NCI-H774 (cell line): ENCODE results near the gene KLHL29.

Experiments
- DNase-seq: peaks from one replicate; lab custom pipeline; 2025; lab: John Stamatoyannopoulos, UW

The KLHL29 gene

DNA sequence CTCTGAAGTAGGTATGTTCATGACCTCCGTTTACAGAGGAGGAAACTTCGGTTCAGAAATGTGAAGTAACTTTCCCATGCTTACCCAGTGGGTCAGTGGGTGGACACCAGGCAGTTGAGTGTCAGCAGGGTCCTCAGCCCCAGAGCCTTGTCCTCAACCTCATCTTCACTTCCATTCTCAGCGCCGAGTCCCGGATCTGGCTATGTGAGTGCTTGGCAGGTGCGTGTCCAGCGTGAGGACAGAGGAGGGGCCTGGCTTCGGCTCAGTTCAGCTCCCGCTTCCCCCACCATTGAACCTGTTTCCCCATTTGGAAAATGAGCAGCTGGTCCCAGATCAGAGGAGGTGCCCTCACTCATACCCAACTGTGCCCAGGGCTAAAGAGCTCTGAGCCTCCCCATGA lies 274.3 kb downstream of the KLHL29 start:
- no peak for DNase-seq

DNA sequence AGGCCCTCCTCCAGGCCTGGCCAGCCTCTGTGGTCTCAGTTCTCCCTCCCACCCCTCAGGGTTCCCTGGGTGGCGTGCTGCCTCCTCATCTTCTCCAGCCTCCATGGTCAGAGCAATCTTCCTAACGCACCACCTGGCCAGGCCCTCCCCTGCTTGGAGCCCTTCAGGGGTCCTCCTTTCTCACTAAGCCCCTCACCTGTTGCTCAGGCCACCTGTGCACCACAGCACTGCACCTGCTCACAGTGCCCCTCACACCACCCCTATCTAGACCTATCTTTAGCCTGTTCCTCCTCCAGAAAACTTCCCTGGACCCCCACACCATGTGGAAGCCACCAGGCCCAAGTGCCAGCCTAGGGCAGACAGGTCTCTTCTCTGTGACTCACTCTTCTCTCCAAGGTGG lies 274.8 kb downstream of the KLHL29 start:
- DNase-seq: no peak

DNA sequence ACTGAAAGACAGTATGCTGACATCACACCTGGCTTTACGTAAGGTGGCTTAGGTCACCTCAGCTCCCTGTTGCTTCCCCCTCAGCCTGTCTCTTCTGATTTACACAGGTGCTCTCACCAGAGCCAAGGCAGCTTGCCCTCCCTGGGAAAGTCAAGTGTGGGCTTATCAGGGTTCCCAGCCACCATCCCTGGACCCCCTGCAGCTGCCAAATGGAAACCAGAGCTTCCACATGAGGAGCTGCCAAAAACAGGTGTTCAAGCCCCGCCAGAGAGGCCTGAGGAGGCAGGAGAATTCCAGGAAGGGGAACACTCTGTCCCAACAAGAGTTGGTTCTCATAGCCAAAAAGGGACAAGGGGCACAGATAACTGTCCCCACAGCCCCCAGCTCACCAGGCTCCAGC lies 275.3 kb downstream of the KLHL29 start:
- DNase-seq: no peak

DNA sequence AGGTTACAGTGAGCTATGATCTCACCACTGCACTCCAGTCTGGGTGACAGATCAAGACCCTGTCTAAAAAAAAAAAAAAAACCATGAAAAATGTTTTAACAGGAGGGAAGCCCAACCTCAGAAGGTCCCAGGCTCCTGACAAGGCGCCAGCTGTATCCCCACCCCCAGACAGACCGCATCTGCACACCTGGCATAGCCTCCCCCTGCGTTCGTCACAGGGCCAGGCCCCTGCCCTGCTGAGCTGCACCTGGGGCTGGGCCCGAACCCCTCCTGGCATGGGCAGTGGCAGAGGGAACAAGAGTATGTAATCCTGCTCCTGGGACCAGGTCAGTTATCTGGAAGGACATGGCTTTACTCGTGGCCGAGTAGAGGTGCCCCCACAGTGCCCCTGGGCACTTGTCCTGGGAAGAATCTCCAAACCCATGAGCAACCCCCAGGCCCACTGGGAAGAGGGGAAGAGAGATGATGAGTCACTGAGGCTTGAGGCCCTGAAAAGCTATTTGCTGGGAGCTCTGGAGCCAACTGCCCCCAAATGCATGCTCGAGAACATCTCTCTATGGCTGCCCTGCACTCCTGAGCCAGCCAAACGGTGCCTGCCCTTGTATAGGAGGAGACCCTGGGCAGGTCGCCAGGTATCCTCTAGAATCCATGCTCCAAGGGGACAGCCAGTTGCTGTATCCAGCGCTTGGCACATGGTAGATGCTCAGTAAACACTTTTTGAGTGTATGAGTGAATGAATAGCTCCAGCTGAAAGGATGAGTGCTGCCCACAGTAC lies 276.5 kb downstream of the KLHL29 start:
- no peak for DNase-seq

DNA sequence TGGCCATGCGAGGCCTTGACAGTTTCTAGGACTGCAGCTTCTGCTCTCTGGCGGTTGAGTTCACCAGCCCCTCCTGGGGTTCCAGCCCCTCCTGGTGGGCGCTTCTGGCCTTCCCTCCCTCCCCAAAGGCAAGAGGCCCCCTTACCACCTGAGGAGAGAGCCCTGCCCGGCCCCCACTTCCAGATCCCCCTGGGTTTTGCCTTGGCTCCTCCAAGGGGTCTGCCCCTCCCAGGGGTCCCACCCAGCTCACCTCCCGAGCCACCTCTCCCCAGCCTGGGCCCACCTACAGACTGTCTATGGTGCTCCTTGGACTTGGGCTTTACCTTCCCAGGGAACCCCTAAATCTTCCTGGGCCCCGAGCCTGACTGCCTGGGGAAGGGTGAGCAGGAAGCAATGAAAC lies 277.5 kb downstream of the KLHL29 start:
- DNase-seq: no peak

DNA sequence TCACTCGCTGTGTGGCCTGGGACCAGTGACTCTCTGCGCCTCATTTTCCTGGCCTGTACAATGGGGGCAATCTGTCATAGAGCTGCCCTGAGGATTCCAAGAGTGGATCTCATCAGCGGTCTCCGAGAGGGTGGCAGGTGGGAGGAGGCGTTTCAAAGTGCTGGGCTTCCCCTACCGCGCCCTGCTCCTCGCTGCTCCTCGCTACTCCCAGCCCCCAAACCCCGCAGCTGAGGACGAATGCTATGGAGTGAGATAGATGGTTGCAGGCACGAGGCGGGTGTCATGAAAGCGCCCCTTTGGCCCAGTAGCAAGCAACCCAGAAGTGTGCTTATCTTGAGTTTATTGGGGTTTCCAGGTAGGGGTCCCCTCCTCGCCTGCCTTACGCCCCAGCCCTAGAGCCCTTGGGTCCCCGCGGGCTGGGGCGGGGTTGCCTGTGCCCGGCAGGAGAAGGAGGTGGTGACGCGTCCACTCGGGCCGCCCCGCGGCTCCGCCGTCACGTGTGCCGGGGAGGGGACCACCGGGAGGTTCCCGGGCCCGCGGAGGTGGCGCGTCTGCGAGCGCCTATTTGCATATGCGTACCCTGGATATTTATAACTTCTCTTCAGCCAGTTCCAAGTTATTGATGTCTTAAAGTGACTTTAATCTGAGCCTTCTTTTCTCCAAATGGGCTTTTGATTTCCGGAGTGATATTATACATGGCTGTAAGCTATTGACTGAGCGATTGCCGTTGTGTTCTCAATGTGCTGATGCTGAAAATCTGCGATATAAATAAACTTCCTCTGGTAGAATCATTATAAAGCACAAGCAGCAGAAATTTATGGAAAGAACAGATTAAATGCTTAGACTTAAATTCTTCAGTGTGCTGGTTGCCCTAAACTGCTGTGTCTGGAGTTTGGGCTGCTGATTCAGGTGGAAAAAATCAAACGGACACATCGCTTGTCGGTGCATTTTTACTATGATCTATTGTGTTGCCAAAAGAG lies 278.3 kb downstream of the KLHL29 start:
- no peak for DNase-seq

DNA sequence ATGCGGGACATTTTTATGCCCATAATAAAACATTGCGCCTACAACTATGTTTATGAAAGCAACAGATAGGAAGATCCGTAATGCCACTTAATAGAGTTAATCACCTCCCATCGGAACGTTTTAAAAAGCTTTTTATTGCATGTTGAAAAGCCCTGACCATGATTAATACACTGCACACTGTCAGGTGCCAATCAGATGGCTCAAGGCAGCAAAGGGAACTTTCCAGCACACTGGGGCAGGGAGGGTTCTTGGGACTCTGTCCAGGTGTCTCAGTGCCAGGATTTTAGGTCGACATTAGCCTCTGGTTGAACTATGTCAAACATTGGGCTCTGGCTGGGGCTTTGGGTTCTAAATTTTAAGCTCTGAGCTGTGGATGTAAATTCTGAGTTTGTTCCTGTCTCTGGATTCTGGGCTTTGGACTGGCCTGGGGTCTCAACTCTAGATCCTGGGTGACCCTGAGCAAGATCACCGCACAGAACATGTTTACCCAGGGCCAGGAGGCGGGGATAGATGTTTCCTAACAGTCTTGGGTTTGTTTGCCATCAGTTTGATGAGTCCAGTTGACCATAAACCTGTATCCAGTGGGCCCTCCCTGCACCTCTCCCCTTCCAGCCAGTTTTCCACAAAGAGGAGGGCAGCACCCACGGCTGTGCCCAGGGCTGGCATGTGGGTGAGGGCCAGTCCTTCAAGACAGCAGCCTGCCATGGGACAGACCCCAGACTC lies 279.2 kb downstream of the KLHL29 start:
- no peak for DNase-seq

DNA sequence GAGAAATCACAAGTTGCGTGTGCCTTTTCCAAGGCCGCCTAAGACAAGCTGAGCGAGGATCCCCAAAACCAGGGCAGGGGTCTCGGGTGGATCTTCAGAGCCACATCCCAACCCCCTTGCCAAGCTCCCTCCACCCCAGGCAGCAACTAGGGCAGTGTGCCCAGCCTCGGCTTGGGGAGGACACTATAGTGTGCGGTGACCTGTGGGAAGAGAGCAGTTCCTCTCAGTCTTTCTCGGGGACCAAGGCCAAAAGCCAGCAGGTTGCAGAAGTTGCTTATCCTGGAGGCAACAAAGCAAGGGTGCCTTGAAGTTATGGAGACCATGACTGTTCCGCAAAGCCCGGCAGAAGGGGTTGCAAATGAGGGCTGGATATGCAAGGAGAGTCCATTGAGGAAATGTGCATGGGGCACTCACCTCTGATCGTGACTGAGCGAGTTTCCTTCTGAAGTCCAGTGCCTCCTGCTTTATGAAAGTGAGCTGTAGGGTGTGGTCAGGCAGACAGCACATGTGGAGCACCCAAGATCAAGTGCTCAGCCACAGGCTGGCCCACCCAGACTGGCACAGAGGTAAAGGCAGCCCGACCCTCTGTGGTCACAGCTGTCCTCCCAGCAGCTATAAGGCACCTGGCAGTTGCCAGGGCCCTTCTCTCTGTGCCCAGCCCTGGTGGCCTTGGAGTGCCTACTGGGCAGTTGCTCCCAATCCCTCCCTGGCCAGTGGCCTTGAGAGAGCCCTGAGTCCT lies 281.4 kb downstream of the KLHL29 start:
- no peak for DNase-seq

DNA sequence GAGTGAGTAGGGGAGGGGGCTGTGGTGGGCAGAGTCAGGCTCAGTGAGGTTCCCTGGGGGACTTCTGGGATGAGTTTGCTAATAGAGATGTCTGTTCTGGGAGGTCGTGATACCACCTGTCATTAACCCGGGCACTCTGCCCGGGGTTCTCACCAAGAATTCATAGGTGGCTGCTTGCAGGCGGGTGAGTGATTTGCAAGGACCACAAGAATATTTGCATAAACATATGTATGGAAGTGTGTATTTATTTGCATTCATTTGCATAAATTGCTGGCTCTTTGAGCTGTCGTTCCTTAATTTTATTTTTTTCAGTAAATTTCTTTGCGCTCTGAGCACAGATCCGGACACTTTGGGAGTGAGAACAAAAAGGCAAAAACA lies 282.0 kb downstream of the KLHL29 start:
- no peak for DNase-seq

DNA sequence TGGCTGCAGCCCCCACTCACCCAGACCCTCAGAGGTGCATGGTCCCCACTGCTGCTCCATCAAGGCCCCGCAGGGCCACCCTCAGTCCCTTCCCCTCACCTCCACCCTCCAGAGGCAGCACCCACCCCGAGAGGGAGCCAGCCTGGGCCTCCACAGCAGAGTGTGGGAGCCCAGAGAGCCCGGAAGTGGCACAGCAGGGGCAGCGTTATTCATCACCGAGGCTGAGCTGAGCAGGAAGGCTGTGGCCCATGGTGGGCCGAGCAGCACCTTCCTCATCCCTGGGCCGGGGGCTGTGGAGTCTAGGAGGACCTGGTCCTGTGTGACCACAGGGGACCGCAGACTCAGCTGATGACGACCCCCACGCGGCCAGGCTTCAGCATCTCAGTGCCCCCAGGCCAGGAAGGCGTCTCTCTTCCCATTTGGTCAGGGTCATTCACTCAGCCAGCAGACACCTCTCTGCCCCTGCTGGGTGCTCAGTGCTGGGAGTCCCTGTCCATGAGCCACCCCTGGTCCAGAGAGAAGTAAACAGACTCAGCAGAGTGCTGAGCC lies 283.9 kb downstream of the KLHL29 start:
- DNase-seq: no peak

DNA sequence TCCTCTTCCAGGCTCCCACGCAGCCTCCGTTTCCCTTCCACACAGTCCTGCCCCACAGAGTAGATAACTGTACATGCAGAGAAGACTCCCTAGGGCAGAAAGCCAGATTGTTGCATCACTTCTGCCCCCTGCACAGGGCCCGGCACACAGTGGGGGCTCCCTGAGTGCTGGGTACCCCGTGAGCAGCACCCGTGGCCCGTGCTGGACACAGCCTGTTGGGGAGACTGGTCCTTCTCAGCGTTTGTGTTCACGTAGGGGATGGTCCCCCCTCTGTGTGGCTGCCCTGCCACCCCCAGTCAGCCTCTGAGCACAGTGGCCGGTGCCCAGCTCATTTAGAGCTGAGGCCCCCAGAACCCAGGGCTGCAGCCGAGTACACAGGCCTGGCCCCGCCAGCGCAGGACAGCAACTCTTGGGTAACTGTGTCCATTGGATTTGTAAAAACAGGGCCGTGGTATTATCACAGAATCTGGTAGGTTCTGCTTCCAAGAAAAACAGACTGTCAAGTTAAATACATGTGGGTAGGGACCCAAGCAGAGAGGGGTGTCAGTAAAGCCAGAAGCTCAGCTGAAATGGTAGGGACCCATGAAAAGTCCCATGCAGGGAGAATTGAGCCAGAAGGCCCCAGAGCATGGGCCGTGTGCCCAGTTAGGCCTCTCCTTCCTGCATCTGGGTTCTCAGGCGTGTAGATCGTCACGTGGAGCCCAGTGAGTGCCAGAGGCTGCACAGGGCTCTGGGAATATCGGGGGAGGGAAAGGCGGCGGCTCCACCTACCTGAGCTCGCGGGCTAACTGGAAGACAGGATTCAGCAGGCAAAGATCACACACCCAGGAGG lies 284.6 kb downstream of the KLHL29 start:
- DNase-seq: no peak

DNA sequence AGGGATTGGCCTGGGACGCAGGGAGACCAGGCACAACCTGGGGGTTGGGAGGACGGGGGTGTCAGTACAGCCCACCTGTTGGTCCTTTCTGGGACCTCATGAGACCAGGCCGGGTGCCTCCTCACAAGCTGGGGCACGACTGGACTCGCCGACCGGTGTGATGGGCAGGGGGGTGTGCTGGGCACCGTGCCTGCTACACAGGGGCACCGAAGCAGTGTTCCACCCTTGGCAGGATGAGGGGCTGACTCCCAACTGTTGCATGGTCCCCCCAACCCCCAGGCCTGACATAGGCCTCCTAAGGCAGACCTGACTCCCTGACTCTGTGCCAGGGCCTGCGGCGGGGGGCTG lies 285.2 kb downstream of the KLHL29 start:
- no peak for DNase-seq

DNA sequence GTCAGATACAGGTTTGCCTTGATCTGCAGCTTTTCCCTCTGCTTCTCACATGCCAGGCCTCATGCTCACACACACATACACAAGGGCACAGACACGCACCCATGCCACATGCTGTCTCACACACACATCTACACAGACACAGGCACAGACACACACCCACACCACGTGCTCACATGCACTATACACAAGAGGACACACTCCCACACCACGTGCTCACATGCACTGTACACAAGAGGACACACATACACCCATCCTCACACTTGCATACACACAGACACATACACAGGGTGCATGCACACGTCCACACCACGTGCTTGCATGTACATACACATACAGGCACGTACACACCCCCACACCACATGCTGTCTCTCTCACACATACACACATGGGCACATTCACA lies 288.1 kb downstream of the KLHL29 start:
- DNase-seq: no peak

DNA sequence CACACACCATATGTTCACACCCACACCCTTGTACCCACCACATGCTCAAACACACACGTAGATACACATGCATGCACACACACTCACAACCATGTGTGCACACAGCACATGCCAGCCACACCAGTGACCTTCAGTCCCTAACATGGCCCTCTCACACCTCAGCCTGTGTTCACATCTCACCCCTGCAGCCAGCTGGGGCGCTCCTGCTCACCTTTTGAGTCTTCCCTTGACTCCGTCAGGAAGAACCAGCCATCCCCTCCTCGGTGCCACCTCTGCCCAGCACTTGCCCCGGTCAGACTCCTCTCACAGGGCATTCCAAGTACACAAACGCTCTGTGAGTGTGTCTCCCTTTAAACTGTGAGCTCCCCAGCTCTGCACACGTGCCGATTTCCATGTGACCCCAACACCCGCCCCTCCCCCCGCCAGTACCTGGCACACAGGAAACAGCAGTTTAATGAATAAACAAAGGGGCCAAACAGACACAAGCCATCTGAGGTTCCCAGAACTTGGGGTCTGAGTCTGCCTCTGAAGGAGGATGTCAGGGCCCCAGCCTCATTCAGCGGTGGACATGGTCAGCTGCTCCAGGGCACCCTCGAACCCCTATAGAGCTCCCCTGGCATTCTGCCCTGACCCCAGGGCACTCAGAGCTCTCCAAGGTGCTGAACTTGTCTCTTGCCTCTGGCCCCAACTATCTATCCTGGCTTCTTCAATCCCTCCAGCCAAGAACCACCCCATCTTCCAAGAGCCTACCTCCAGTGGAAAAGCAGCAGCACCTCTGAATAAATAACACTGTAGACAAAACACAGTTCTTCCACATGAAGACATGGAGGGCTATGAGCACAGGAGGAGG lies 289.1 kb downstream of the KLHL29 start:
- no peak for DNase-seq

DNA sequence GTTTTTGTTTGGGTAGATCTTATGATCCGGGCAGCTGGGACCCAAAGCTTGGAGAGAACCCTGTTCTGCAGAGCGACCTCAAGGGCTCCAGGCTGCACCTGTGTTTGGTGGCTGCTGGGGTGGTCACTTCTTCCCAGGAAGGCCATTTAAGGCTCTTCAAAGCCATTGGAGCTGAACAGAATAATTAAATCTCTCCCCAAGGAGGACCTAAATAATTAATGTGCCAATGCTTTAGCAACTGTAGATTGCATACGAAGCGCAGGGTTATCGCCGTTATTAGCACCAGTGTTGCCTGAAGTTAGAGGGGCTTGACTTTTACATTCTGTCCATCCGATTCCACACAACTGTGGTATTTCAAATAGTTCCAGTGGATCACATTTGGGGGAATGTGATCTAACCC lies 290.5 kb downstream of the KLHL29 start:
- no peak for DNase-seq

DNA sequence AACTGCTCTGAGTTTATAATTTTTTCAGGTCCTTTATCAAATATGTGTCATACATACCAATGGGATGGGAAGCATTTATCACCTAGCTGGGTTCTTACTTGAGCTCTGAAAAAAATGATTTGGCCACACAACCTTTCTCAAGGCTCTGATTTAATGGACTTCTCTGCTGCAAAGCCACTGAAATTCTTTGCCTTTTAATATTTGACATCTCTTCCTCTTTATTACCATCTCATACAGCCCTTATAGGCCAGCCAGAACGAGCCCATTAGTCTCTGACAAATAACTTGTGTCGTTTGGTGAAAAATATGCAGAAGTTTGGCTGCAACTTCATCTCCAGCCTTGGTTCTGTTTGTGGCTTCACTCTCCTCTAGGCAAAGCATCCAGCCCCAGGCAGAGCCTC lies 292.9 kb downstream of the KLHL29 start:
- no peak for DNase-seq

DNA sequence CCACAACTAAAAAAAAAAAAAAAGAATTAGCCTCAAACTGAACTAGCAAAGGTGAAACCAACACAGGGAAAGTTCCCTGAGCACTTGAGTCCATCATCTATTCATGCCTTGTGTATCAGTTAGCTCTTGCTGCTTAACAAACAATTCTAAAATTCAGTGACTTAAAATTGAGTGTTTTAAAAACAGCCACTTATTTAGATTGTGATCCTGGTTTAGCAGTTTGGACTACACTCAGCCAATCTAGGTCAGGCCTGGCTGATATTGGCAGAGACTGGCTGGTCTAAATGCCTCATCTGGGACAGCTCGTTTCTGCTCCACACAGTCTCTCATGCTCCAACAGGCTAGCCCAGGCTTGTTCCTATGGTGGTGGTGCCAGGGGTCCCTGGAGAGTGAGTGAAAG lies 294.1 kb downstream of the KLHL29 start:
- DNase-seq: no peak

DNA sequence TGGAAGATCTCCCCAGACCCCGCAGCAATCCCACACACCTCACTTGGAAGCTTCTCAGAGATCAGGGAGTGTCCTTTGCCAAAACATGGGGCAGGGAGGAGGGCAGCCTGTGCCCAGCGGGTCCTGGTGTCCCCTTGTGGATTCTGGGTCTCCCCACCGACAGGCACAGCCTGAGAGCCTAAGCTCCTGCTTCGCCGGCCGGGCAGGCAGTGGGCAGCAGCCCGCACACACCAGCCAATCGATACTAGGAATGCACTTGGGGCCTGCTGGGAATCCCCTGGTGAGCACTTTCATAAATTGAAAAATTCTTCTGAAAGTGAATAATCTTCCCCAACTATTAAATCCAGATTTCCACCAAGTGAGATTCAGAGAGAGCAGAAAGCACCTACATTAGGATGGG lies 296.0 kb downstream of the KLHL29 start:
- no peak for DNase-seq

DNA sequence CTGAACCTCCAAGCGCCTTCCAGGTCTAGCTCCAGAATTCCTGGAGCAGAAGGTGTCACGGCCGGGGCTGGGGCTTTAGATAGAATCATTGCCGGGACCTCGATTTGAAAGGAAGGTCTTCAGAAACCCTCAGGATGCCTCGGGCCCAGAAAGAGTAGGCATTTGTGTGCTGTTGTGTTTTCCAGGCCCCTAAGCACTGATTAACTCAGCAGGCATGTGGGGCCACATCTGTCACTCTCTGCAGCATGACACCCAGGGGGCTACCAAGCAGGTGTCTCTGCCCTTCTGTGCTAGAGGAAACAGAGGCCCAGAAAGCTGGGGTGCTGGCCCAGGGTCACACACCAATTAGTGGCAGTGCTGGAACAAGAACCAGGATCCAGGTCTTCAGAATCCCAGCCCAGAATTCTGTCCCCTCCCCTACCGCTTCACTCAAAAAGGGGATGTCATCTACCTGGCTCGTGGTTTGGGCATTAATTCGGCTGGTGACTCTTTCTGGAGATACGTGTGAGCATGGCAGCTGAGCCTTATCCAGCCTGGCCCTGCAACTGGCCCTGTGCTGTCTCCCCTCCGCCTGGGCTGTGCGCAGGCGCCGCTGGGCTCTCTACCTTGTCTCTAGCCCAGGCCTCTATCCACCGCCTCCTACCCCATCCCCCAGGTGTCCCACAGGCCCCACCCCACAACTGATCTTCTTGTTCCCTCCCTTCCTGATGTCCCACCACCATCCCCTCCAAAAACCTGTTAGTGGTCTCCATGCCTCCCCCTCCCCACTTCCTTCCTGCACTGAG lies 296.6 kb downstream of the KLHL29 start:
- DNase-seq: no peak
